Keratinocyte (primary cell): ENCODE results near the gene GOLGA8G.
"Not testable (repeated sequence)": the region's sequence is repeated elsewhere in the genome, so short reads cannot be mapped to it uniquely, and the experiment has no call there.

Experiments used
- EZH2 ChIP-seq: IDR thresholded peaks from one replicate; pipeline ENCODE4 v1.6.1; 2012; ENCODE audit warnings: inconsistent platforms, mild to moderate bottlenecking, low read length, moderate library complexity
- TF ChIP-seq, protein P1 (sequence below), 3 experiments: IDR thresholded peaks in 1 of 3; conservative IDR thresholded peaks in 1 of 3; optimal IDR thresholded peaks in 1 of 3; 2 replicates in 2 of 3; 3 replicates in 1 of 3; pipeline versions ENCODE3 to v1.5.1; 2011; ENCODE audit warnings: low read length in 3 of 3, mild to moderate bottlenecking in 3 of 3, moderate library complexity in 2 of 3, control low read depth in 1 of 3, inconsistent platforms in 1 of 3; ENCODE audit not compliant: insufficient read depth in 2 of 3; ENCODE audit errors: extremely low read depth in 1 of 3

DNA sequence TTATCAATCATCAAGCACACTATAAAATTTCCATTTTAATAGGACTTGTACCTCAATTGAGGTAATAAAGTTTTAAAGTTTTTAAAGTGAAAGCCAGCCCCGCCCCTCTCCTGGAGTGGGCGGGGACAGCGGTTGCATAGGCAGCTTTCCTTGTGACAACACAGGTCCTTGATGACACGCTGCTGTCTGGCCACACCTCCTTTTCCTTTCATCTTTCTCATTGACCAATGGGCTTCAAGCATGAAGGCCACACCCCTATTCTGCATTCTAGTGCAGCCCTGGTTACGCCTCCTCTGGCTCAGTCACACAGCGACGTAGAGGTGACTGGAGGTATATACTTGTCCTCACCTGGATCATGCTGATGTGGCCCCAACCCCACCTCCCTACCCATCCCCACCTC is 20.5 kb upstream of the GOLGA8G start, which contains the start of gene GOLGA6L25:
- TF ChIP-seq, protein P1, sequence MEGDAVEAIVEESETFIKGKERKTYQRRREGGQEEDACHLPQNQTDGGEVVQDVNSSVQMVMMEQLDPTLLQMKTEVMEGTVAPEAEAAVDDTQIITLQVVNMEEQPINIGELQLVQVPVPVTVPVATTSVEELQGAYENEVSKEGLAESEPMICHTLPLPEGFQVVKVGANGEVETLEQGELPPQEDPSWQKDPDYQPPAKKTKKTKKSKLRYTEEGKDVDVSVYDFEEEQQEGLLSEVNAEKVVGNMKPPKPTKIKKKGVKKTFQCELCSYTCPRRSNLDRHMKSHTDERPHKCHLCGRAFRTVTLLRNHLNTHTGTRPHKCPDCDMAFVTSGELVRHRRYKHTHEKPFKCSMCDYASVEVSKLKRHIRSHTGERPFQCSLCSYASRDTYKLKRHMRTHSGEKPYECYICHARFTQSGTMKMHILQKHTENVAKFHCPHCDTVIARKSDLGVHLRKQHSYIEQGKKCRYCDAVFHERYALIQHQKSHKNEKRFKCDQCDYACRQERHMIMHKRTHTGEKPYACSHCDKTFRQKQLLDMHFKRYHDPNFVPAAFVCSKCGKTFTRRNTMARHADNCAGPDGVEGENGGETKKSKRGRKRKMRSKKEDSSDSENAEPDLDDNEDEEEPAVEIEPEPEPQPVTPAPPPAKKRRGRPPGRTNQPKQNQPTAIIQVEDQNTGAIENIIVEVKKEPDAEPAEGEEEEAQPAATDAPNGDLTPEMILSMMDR (optimal IDR thresholded peaks at IDR 0.05 in 1 of 3, IDR thresholded peaks at IDR 0.05 in 1 of 3, conservative IDR thresholded peaks at IDR 0.05 in 1 of 3; ENCODE audit: extremely low read depth in 1 of 3, insufficient read depth in 2 of 3, low read length in 3 of 3) = not testable (repeated sequence)
- not testable (repeated sequence) for TF ChIP-seq EZH2
